GM18873 (cell line): Measurements from ENCODE around the gene CD2BP2.

Experiments
- ATAC-seq: cut with Tn5 transposase; IDR thresholded peaks from one replicate; pipeline ENCODE4 v1.9.1; 2021; ENCODE audit warnings: mild to moderate bottlenecking, moderate library complexity, moderate number of reproducible peaks; ENCODE audit not compliant: unreplicated experiment, low FRiP score

The CD2BP2 gene

DNA sequence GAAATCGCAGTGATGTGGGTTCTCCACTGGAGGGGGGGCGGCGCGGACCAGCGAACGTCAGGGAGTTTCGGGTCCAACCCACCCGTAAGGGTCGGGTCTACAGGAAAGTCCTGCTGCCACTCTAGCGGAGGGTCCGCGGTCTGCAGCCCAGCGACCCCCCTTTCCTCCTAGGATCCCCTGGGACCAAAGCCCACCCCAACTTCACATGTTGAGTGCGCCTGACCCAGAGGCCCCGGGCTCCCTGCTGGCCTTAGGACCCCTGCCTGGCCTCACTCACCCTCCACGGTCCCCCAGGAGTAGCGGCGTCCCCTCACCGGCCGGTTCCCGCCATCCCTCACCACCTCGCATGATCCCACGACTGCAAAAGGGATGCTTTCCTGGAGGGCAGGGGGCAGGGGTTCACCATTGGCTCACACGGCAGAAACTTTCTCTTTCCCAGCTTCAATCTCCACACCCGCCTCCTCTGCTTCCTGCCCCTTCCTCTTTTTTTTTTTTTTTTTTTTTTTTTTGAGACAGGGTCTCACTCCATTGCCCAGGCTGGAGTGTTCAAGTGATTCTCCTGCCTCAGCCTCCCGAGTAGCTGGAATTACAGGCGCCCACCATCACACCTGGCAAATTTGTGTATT is 24.2 kb upstream of the CD2BP2 start:
- ATAC-seq, result no peak

DNA sequence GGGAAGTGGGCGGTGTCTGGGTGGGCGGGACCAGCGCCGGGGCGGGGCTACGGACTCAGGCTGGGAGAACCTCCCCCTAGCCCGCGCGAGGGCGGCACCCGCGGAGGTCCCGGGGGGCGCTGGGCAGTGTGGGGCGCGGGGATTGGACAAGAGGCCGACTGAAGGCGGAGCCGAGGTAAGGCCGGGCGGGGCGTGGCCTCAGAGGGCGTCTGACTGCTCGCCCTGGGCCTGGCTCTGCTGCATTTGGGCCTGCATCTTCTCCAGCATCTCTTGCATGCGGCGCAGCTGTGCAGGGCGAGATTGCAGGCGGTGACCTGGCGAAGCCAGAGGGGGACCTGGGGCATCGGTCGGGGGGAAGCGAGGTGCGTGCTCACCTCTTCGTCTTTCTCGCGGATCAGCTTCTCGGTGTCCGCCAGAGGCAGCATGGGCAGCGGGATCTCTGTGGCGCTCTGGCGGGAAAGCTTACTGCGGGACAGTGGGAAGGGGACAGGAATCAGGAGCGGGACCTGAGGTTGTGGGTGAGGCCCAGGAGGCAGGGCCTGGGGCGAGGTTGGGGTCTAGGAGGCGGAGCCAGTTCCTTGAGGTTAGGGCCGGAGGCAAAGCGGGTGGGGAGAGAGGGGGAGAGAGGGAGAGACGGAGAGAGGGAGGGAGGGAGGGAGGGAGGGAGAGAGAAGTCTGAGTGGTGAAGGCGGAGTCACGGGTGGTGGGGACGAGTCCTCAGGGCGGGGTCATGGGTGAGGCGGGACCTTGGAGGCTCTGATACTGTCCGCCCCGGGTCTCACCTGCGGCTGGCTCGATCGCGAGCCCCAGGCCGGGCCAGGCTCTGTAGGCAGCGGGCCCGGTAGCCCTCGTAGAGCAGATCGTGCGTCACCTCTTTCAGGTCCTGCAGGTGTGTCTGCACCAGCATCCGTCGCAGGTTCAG is 23.4 kb upstream of the CD2BP2 start:
- ATAC-seq, result peak; percentile 77

DNA sequence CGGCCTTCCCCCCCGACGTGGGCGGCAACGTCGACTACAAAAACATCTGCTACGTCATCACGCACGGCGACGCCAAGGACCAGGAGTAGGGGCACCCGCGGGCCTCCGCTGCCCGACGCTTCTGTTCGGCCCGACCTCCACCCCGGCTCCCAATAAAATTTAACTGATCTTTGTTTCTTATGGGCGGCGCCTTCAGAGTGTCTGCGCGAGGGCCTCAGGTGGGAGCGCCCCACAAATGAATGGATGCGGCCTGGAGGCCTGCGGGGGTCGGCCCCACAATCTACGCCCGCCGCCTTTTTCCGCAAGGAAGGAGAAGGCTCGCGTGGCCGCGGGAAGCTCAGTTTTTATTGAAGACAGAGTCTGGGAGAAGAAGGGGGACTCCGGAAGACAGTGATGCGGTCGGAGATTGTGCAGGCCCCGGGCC is 22.7 kb upstream of the CD2BP2 start:
- peak; percentile 30 for ATAC-seq

DNA sequence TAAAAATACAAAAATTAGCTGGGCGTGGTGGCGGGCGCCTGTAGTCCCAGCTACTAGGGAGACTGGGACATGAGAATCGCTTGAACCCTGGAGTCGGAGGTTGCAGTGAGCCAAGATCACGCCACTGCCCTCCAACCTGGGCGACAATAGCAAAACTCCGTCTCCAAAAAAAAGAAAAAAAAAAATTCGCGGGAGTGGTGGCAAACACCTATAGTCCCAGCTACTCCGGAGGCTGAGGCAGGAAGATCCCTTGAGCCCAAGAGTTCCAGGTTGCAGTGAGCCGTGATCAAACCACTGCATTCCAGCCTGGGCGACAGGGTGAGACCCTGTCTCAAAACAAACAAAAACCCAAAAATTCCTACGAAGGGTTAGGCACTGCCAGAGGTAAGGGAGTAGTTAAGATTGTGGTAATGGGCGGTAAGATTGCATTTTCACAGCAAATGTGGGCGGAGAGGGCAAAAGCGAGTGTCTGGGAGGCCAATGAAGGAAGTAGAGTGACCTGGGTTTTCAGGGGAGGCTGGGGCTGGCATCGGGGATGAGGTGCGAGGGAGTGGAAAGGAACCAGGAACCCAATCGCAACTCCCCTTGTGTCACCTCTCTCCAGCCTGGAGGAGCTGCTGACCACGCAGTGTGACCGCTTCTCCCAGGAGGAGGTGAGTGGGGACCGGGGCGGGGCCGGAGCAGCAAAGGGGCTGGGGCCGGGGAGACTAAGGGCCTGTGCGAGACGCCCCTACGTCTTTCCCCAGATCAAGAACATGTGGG is 22.1 kb upstream of the CD2BP2 start:
- no peak for ATAC-seq

DNA sequence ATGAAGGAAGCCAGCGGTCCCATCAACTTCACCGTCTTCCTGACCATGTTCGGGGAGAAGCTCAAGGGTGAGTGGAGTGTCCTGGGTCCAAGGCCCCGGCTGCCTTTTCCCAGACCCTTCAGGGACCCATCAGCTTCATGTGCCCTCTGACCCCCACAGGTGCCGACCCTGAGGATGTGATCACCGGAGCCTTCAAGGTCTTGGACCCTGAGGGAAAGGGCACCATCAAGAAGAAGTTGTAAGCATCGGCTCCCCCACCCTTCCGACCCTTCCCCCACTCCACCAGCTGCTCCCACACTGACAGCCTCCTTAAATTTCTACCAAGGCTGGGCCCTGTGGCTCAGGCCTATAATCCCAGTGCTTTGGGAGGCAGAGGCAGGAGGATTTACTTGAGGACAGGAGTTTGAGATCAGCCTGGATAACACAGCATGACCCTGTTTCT is 21.4 kb upstream of the CD2BP2 start:
- ATAC-seq, result no peak

DNA sequence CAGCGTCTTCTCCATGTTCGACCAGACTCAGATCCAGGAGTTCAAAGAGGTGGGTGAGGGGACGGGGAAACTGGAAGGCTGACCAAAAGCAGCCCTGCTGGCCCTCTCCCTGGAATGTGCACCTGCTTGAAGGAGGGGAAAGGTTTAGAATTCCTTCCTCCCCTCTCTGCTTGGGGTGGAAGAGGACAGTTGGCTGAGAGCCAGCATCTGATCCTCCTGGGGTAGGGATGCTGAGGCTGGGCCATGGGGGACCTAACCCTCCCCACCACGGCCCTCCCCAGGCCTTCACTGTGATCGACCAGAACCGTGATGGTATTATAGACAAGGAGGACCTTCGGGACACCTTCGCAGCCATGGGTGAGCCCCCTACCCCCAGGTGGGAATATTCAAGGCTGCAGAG is 20.8 kb upstream of the CD2BP2 start:
- ATAC-seq, result no peak

DNA sequence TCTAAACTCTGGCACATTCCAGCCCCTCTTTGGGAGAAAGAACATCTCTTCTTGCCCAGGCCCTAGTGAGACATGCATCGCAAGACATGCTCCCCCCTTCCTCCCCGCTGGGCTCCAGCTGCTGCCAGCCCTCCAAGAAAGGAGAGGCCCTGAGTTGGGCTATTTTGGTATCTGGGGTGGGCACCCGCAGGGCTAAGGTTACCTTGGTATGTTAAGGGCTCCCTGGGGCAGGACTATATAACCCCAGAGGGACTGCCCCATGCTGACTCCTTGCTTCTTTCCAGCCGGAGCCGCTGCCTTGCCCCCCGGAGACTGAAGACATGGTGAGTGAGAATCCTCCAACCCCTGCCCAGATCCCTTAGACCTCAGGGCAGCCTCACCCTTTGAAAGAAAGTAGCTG is 19.4 kb upstream of the CD2BP2 start, which contains the start of gene MYL11:
Gene MYL11 (plus strand): TSS at position 265 of the 400 bp plus-strand sequence. CDS start 56 bp downstream, at position 321.
- ATAC-seq, result no peak

DNA sequence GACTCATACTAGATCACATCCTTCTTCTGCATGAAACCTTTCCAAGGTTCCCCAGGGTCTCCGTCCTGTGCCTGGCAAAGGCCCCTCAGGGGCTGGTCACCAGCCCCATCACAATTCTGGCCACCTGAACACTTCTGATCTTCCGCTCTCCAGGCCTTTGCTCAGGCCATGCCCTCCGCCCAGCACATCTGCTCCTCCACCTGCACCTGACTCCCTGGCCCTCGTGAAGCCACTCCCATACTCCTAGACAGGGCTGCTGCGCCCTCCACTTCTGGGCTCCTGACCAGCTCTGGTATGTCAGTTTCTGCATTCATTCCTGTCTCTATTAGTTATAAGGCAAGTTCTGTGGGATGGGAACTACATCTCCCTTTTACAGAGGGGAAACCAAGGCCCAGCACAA is 17.6 kb upstream of the CD2BP2 start:
- no peak for ATAC-seq

DNA sequence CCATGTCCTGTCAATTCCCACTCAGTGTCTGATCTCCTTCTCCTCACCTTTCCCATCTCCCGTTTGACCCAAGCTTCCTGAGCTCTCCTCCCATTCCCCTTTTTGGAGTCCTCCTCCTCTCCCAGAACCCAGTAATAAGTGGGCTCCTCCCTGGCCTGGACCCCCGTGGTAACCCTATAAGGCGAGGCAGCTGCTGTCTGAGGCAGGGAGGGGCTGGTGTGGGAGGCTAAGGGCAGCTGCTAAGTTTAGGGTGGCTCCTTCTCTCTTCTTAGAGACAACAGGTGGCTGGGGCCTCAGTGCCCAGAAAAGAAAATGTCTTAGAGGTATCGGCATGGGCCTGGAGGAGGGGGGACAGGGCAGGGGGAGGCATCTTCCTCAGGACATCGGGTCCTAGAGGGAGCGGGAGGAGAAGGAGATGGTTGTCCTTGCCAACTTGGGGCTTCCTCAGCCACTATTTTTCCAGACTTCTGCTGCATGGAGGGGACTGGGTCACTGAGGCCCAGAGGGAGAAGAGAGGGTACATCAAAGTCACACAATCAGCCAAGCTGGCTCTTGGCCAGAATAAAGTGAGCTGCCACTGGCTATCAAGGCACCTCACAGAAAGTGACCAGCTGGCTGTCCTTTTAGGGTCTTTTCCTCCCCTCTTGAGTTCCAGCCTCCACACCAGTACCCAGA is 17.1 kb upstream of the CD2BP2 start:
- ATAC-seq, result no peak

DNA sequence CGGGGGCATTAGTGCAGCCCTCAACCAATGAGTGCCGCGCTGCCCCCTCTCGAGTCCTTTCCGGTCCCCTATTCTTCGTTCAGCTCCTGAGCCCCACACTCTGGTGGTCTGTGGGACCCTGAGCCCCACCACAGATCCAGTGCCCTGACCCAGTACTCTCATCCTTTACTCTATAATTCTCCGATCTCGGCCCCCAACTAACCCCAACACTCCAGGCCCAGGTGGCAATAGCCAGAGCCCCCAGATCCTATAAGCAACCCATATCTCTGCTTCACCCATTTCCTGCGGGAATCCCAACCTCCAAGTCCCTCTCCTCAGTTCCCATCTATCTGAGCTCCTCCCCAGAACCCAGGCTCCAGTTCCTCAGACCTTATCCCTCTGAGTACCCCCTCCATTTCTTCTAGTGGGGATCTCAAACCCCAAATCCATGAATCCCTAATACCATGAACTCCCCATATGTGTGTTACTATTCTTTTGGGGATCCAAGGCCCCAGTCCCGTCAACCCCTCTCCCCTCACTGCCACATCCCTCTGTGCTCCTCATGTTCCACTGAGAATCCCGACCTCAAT is 16.2 kb upstream of the CD2BP2 start:
- ATAC-seq, result no peak

DNA sequence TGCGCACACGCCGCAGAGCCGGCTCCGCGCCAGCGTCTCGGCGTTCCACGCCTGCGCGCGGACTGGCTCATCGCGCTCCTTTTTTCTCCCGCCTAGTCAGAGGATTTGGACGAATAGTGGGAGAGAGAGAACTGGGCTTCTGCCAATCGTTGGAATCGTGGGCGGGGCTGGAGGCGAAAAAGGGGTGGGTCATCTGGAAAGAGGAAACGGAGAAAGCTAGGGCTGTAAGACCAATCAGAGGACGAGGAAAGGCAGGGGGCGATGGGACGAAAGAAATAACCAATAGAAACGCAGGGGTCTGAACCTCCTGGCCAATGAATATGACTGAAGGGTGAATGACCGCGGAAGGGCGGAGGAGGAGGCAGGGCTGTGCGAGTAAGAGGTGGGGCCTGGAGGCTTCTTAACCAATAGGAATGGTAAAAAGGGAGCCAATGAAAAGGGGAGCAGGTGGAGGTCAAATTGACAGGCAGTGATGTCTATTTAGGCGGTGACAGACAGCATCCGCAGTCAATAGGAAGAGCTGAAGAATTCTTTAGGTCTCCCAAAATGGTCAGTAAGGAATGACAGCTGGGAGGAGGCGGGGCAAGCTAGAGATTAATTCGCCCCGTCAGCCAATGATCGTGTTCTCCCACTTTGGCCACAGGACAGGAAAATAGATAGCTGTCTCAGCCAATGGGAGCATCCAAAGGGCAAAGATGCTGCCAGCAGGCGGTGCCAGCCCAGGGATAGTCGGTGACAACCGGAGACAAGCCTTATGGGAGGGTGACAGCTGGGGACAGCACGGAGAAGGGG is 15.5 kb upstream of the CD2BP2 start, which contains the start of gene TBC1D10B:
Gene TBC1D10B (minus strand): TSS at position 39 of the 792 bp plus-strand sequence. CDS start 311 bp downstream, outside the sequence.
- ATAC-seq, result peak; percentile 80

DNA sequence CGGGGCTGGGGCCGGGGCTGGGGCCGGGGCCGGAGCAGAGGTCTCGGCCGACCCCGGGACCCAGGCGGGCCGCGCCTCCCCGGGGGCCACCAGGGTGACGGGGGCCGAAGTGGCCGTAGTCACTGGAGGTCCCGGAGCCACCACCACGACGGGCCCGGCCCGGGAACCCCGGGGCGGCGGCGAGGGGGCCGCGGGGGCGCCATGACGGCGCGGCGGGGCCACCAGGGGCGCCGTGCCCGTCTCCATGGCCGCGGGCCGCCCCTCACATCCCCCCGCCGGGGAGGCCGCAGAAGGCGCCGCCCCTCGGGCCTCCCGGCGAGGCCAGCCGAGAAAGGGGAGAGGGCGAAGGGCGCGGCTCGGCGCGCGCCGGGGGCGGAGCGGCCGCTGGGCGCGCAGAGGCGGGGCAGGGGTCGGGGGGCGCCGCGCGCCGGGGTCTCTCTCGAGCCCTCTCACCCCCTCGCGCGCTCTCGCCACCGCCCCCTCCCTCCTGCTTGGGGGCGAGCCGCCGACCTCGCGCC is 14.9 kb upstream of the CD2BP2 start:
- no peak for ATAC-seq

DNA sequence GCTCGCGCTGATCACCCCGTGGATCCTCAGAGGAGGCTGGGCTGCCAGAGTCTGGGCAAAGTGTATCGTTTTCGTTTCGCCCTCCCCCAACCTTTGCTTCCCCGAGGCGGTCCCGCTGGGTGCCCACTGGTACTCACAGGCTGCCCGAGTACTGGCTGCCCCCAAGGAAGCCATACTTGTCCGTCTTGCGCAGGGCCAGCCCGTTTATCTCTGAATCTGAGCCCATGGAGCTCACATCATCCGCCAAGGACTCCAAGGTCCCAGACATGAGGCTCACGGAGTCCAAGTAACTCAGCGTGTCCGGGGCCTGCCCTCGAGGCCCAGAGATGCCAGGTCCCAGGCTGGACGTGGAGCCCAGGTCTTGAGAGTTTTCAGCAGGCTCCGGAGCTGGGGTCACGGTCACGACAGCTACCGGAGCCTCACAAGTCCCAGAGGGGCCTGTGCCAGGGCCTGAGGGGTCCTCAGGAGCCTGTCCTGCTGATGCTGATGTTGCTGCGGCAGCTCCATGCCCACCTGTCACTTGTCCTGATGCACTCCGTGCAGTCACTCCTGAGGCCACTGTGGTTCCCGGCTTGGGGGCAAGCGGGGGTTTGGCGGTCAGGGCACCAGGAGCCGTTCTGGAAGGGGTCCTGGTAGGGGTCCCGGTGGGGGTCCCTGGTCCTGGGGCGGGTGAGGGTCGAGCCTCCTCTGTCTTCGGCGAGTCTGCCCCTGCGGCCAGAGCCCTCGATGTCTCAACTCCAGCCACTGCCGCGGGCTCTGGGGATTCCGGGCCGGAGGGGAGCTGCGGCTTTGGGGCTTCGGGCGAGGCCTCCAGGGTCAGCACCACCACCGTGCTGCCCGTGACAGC is 14.2 kb upstream of the CD2BP2 start:
- ATAC-seq, result no peak

DNA sequence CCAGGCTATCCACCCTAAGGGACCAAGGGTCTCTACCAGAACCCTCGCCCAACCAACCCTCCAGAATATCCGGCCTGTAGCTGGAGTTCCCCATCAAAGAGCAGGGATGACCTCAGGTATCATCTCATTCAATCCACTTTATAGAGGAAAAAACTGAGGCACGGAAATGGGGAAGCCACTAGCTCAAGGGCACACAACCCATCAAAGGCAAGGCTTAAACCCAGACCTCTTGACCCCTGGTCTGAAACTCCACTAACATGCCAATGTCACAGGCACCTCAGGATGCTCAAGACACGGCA is 13.6 kb upstream of the CD2BP2 start:
- no peak for ATAC-seq

DNA sequence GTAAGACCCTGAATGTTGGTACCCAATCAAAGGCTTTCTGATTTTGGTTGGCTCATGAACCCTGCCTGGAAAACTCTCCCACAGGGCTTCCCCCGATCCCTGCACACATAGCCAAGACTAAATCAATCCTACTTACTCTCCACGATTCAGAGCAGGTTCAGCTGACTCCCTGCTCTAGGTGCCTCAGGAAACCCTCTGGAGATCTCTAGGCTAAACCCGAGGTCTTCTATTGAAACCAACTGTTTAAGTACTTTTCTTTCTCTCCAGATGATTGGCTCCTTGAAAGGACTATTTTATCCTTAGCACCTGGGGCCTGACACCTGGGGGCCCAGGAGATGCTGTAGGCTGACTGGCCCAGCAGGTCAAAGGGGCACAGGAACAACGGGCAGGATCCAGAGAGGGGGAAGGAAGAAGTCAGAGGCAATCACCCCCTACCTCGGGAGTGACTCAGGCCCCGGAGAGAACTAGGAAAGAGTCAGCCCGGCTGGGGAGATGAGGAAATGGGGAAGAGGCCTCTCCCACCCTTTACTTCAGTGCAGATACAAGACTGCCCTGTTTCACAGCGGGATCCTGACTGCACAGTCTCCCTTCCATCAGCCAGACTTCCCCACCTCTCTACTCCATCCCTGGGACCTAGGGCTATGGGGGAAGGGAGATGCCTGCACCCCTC is 13.1 kb upstream of the CD2BP2 start:
- no peak for ATAC-seq

DNA sequence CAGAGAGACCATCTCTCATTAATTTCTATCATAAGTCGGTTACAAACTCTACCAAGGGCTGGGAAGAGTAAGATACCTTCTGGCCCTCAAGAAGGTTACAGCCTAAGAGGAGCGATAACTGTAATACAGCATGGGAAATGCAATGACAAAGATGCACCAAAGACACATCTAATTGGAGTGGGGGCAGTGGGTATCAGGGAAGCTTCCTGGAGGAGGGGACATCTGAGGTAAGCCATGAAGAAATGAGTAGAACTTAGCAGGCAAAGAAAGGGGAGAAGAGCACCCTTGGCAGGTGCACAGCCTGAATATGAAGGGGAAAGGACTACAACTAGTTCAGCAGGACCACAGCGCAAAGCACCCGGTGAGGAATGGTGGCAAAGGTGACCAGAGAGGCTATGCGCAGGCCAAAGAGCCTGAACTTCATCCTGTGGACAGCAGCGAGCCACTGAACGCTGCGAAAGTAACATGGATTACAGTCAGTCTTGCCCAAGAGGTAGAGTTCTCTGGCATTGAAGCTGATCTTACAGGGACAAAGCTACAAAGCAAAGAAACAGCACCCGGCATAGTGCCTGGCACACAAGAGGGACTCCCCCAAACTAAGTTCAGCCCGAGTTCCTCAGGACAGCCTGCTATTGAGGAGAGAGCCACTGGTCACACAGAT is 12.4 kb upstream of the CD2BP2 start:
- no peak for ATAC-seq

DNA sequence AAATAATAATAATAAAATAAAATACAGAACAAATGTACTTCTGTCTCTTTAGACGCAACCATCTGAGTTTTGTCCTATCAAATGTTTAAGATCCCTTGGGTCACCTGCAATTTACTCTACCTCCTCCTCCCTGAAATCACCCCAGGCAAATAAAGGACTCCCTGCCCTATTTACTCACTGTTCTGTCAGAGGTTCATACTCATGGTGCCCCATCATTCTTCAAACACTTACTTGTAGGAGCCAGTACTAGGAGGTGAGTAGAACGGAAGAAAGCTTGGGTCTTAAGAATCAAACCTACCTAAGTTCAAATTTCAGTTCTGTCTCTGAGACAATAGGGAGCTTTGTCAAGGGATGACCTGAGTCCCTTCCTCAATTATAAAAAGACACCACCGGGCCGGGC is 11.4 kb upstream of the CD2BP2 start:
- ATAC-seq, result no peak
